H1 (cell line): ENCODE measurements around the gene TMEM164. TPM values are rescaled to one million over a fixed set of nuclear protein-coding genes. Genes with fewer than 3 reads are reported as not detected.

Experiments used
- CTCF ChIA-PET: fragments of 300-600 bp; sonication (Branson Sonifier 250); formaldehyde crosslinking; loops from one replicate; lab custom pipeline; 2021; ENCODE audit not compliant: partially characterized antibody; lab: Charles Lee
- POLR2A ChIA-PET: fragments of 300-600 bp; sonication (Branson Sonifier 250); formaldehyde crosslinking; loops from one replicate; lab custom pipeline; 2021; ENCODE audit warnings: inconsistent platforms; ENCODE audit not compliant: partially characterized antibody; lab: Charles Lee
- DNase-seq, 2 experiments: peaks; one replicate each; pipeline versions ENCODE4 v3.0.0 to v3.0.0-alpha.2; 2010 to 2022; ENCODE audit warnings: low spot score in 2 of 2, low read depth in 1 of 2, mixed read lengths in 1 of 2
- FAIRE-seq: peaks from 2 replicates; lab custom pipeline; 2011; peaks lifted over from hg19 to GRCh38; lab: Jason Lieb, UNC
- H2AFZ ChIP-seq: 2 replicates; pipeline ENCODE4 v1.8.1; 2012; ENCODE audit warnings: low read length, inconsistent platforms
- H2AK5ac ChIP-seq: 2 replicates; pipeline ENCODE4 v1.6.1; 2013; ENCODE audit warnings: low read depth, low read length
- H2BK120ac ChIP-seq: replicated peaks from 2 replicates; pipeline ENCODE3; 2013; ENCODE audit warnings: low read depth, low read length, inconsistent platforms
- H2BK12ac ChIP-seq: 2 replicates; pipeline ENCODE4 v1.6.1; 2013; ENCODE audit warnings: low read depth, low read length
- H2BK15ac ChIP-seq: 2 replicates; pipeline ENCODE4 v1.6.1; 2013; ENCODE audit warnings: low read length
- H2BK20ac ChIP-seq: 2 replicates; pipeline ENCODE4 v1.6.1; 2013; ENCODE audit warnings: low read length
- H2BK5ac ChIP-seq: 2 replicates; pipeline ENCODE4 v1.6.1; 2013; ENCODE audit warnings: low read depth, low read length
- H3K14ac ChIP-seq: 2 replicates; pipeline ENCODE4 v1.6.1; 2013; ENCODE audit warnings: inconsistent platforms; ENCODE audit not compliant: insufficient read length
- H3K18ac ChIP-seq: 2 replicates; pipeline ENCODE4 v1.6.1; 2013; ENCODE audit warnings: low read length; ENCODE audit errors: extremely low read depth
- H3K23ac ChIP-seq: 2 replicates; pipeline ENCODE4 v1.6.1; 2013; ENCODE audit warnings: inconsistent platforms; ENCODE audit not compliant: insufficient read length
- H3K23me2 ChIP-seq: 2 replicates; pipeline ENCODE4 v1.6.1; 2013; ENCODE audit warnings: low read depth, low read length
- H3K27ac ChIP-seq: 2 replicates; pipeline ENCODE4 v1.6.1; 2011; ENCODE audit warnings: low read depth, low read length, inconsistent platforms
- H3K27me3 ChIP-seq, 4 experiments: replicated peaks in 1 of 4; 1 replicate in 1 of 4; 2 replicates in 3 of 4; pipeline versions ENCODE4 v1.6.1 to v1.8.1; 2011 to 2013; ENCODE audit warnings: low read length in 3 of 4, mild to moderate bottlenecking in 3 of 4, inconsistent platforms in 2 of 4, mixed read lengths in 2 of 4, moderate library complexity in 1 of 4; ENCODE audit not compliant: control insufficient read depth in 3 of 4, insufficient read depth in 3 of 4; ENCODE audit errors: extremely low read depth in 1 of 4
- H3K36me3 ChIP-seq, 4 experiments: 2 replicates each; pipeline versions ENCODE4 v1.6.1 to v1.8.1; 2011 to 2013; ENCODE audit warnings: mild to moderate bottlenecking in 4 of 4, low read length in 3 of 4, moderate library complexity in 2 of 4, control low read depth in 1 of 4, inconsistent platforms in 1 of 4; ENCODE audit not compliant: insufficient read depth in 4 of 4, control insufficient read depth in 2 of 4
- H3K4ac ChIP-seq: replicated peaks from 2 replicates; pipeline ENCODE3; 2013; ENCODE audit warnings: low read length, low read depth, mixed read lengths, inconsistent platforms; ENCODE audit not compliant: insufficient read length
- H3K4me1 ChIP-seq, 4 experiments: replicated peaks in 1 of 4; 1 replicate in 1 of 4; 2 replicates in 3 of 4; pipeline versions ENCODE4 v1.6.1 to v1.8.1; 2011 to 2013; ENCODE audit warnings: low read length in 3 of 4, inconsistent platforms in 2 of 4, mixed read lengths in 1 of 4; ENCODE audit not compliant: insufficient read depth in 4 of 4, control insufficient read depth in 3 of 4
- H3K4me2 ChIP-seq, 2 experiments: 2 replicates each; pipeline versions ENCODE4 v1.6.1 to v1.8.1; 2011 to 2013; ENCODE audit warnings: low read depth in 2 of 2, low read length in 2 of 2, control low read depth in 1 of 2, inconsistent platforms in 1 of 2, mild to moderate bottlenecking in 1 of 2; ENCODE audit not compliant: insufficient read depth in 1 of 2
- H3K4me3 ChIP-seq, 4 experiments: fragments of 200-600, 300-600 bp in 1 of 4; sonication (generic), shearing (Covaris generic), sonication (Bioruptor Twin) in 1 of 4; 2 replicates each; pipeline versions ENCODE4 v1.5.1 to v1.8.1; 2011 to 2016; ENCODE audit warnings: low read length in 4 of 4, low read depth in 3 of 4, control low read depth in 2 of 4, inconsistent platforms in 2 of 4, mild to moderate bottlenecking in 2 of 4, mixed read lengths in 1 of 4, moderate library complexity in 1 of 4; ENCODE audit not compliant: insufficient read depth in 2 of 4; ENCODE audit errors: extremely low read depth in 1 of 4
- H3K56ac ChIP-seq: replicated peaks from 2 replicates; pipeline ENCODE3; 2013; ENCODE audit warnings: low read depth, mild to moderate bottlenecking, mixed read lengths, low read length, inconsistent platforms; ENCODE audit not compliant: insufficient read length
- H3K79me1 ChIP-seq: 2 replicates; pipeline ENCODE4 v1.6.1; 2013; ENCODE audit warnings: low read depth, low read length, control low read depth
- H3K79me2 ChIP-seq, 2 experiments: 2 replicates each; pipeline versions ENCODE4 v1.6.1 to v1.8.1; 2012 to 2013; ENCODE audit warnings: low read length in 2 of 2, mild to moderate bottlenecking in 2 of 2, inconsistent platforms in 1 of 2; ENCODE audit not compliant: insufficient read depth in 2 of 2, control insufficient read depth in 1 of 2
- H3K9ac ChIP-seq, 4 experiments: replicated peaks in 1 of 4; 1 replicate in 1 of 4; 2 replicates in 3 of 4; pipeline versions ENCODE4 v1.6.1 to v1.8.1; 2011 to 2013; ENCODE audit warnings: low read depth in 3 of 4, low read length in 3 of 4, control low read depth in 2 of 4, mild to moderate bottlenecking in 2 of 4, moderate library complexity in 2 of 4, inconsistent platforms in 1 of 4; ENCODE audit errors: extremely low read depth in 1 of 4
- H3K9me3 ChIP-seq, 2 experiments: 2 replicates each; pipeline versions ENCODE4 v1.6.1 to v1.8.1; 2012 to 2013; ENCODE audit warnings: mild to moderate bottlenecking in 2 of 2, moderate library complexity in 2 of 2, control low read depth in 1 of 2, inconsistent platforms in 1 of 2, low read depth in 1 of 2, low read length in 1 of 2, mixed read lengths in 1 of 2; ENCODE audit not compliant: insufficient read depth in 2 of 2
- H4K20me1 ChIP-seq, 2 experiments: replicated peaks in 1 of 2; 2 replicates each; pipeline versions ENCODE3 to v1.8.1; 2011 to 2013; ENCODE audit warnings: inconsistent platforms in 2 of 2, low read length in 2 of 2, mild to moderate bottlenecking in 1 of 2; ENCODE audit not compliant: insufficient read depth in 2 of 2, control insufficient read depth in 1 of 2
- H4K5ac ChIP-seq: 2 replicates; pipeline ENCODE4 v1.6.1; 2013; ENCODE audit warnings: low read length, low read depth, mixed read lengths, inconsistent platforms; ENCODE audit not compliant: insufficient read length
- H4K8ac ChIP-seq: 2 replicates; pipeline ENCODE4 v1.8.0; 2013; ENCODE audit warnings: mild to moderate bottlenecking, moderate library complexity, low read length, inconsistent platforms; ENCODE audit not compliant: insufficient read depth; ENCODE audit errors: extremely low read depth
- H4K91ac ChIP-seq: replicated peaks from 2 replicates; pipeline ENCODE3; 2013; ENCODE audit warnings: low read length, mixed read lengths, inconsistent platforms; ENCODE audit not compliant: insufficient read length
- CEBPB ChIP-seq: IDR thresholded peaks from 2 replicates; pipeline ENCODE4 v1.6.1; 2012; ENCODE audit warnings: low read depth, low read length
- EGR1 ChIP-seq: IDR thresholded peaks from 2 replicates; pipeline ENCODE4 v1.6.1; 2011; ENCODE audit warnings: low read depth, low read length, borderline replicate concordance
- GABPA ChIP-seq: IDR thresholded peaks from 2 replicates; pipeline ENCODE4 v1.6.1; 2011; ENCODE audit warnings: mild to moderate bottlenecking, low read length, moderate library complexity, borderline replicate concordance; ENCODE audit not compliant: insufficient read depth
- NANOG ChIP-seq: IDR thresholded peaks from 2 replicates; pipeline ENCODE4 v1.6.1; 2011; ENCODE audit warnings: low read length, low read depth, mild to moderate bottlenecking, inconsistent platforms; ENCODE audit not compliant: insufficient read depth, poor library complexity, severe bottlenecking
- PHF8 ChIP-seq: fragments of 200-600 bp; sonication (generic); conservative IDR thresholded peaks from 2 replicates; pipeline ENCODE4 v1.7.1; 2012; ENCODE audit warnings: low read depth, mild to moderate bottlenecking, inconsistent platforms, low read length, moderate library complexity
- RXRA ChIP-seq: IDR thresholded peaks from 2 replicates; pipeline ENCODE4 v1.6.1; 2011; ENCODE audit warnings: low read depth, mild to moderate bottlenecking, low read length, moderate library complexity; ENCODE audit not compliant: insufficient read depth
- SAP30 ChIP-seq: fragments of 300-600 bp; sonication (generic); IDR thresholded peaks from 2 replicates; pipeline ENCODE4 v1.7.1; 2012; ENCODE audit warnings: low read length, moderate library complexity, mild to moderate bottlenecking, inconsistent platforms; ENCODE audit not compliant: insufficient read depth, insufficient replicate concordance
- SIRT6 ChIP-seq: IDR thresholded peaks from one replicate; pipeline ENCODE4 v1.7.1; 2012; ENCODE audit warnings: low read length, inconsistent platforms
- TCF12 ChIP-seq: IDR thresholded peaks from 2 replicates; pipeline ENCODE4 v1.6.1; 2011; ENCODE audit warnings: low read depth, mild to moderate bottlenecking, low read length
- WGBS, 2 experiments: shearing (Covaris generic) in 1 of 2; methylation state at CpG; one replicate each; pipeline versions ENCODE4 v1.1.6 to v1.1.7; 2013 to 2015; ENCODE audit warnings: low lambda C conversion rate in 2 of 2, mixed read lengths in 2 of 2, inconsistent platforms in 1 of 2, low coverage in 1 of 2, missing lambda C conversion rate in 1 of 2; ENCODE audit not compliant: insufficient replicate concordance in 2 of 2, insufficient coverage in 1 of 2, insufficient read length in 1 of 2; ENCODE audit errors: extremely low coverage in 1 of 2, missing lambda C conversion rate in 1 of 2; 5-methylcytosine and 5-hydroxymethylcytosine counted together
- polyA plus RNA-seq, 7 experiments: library from polyadenylated mRNA; depleted of rRNA in 3 of 7; stranded (reverse) in 5 of 7; unstranded in 2 of 7; fragments of >200 nt in 5 of 7; fragments of 200-250 nt in 2 of 7; gene quantifications; 1 replicate in 5 of 7; 2 replicates in 1 of 7; 4 replicates in 1 of 7; pipeline versions ENCODE4 v1.2.1 to v1.2.3, GENCODE V29; 2011 to 2013; ENCODE audit warnings: missing spikeins in 2 of 7, mixed read lengths in 2 of 7
- total RNA-seq: library from RNA; stranded (reverse); fragmentation: NEBNext Ultra II Directional; extraction: Animal tissue kit (Norgen Biotek cat#: 25700); gene quantifications from 2 replicates; pipeline ENCODE4 v1.2.1, GENCODE V29; 2021
- TF ChIP-seq, protein P1 (sequence below): IDR thresholded peaks from 2 replicates; pipeline ENCODE4 v1.6.1; 2012; ENCODE audit warnings: low read length, inconsistent platforms
- TF ChIP-seq, protein P2 (sequence below): IDR thresholded peaks from 2 replicates; pipeline ENCODE4 v1.6.1; 2012; ENCODE audit warnings: inconsistent platforms

TMEM164 gene
- total and polyA plus RNA-seq, 2 of the 8 experiments (the other 6 are each of a cell fraction or from before 2014, with no cell fraction given), result 7.3 to 14.8 TPM

DNA sequence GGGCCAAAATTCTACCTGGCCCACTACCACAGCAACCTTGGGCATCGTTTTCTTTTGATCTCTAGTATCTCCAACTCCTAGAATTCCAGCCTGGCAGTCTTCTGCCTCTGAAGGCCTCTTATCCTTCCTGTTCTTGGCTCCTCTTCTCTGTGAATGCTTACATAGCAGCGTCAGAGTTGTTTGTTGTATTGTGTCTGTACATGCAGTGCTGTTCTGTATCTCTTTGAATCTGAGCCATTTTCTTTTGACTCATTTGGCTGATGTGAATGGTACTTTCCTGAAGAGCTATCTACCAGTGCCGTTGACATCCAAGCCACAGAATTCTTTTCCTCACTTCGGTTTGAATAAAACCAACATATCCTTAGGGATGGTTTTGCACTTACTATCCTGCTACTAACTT, 79.2 kb downstream of the TMEM164 start:
- no peaks in the 10 kb centered on the region for H3K9me3 ChIP-seq
- H2AFZ ChIP-seq, result no peak overlapping the region
- no peak overlapping the region for H3K4ac ChIP-seq
- H3K27ac ChIP-seq, result no peak overlapping the region
- H4K20me1 ChIP-seq, result no peaks in the 10 kb centered on the region
- H3K23ac ChIP-seq, result no peak overlapping the region
- no peak overlapping the region for H3K18ac ChIP-seq
- no peak overlapping the region for H4K5ac ChIP-seq
- H3K79me2 ChIP-seq, result no peaks in the 10 kb centered on the region
- DNase-seq, result no peak
- H3K23me2 ChIP-seq, result no peaks in the 10 kb centered on the region
- no peak overlapping the region for H4K91ac ChIP-seq
- no peaks in the 10 kb centered on the region for H3K4me1 ChIP-seq
- H3K36me3 ChIP-seq, result no peaks in the 10 kb centered on the region
- no peak overlapping the region for H2BK15ac ChIP-seq
- H3K14ac ChIP-seq, result no peak overlapping the region
- H2AK5ac ChIP-seq, result no peak overlapping the region
- no peak for FAIRE-seq
- H3K79me1 ChIP-seq, result no peaks in the 10 kb centered on the region
- TF ChIP-seq SAP30 (no peak), EGR1 (no peak), GABPA (no peak), SIRT6 (no peak), CEBPB (no peak), NANOG (no peak), PHF8 (no peak), RXRA (no peak), TCF12 (no peak)
- TF ChIP-seq, protein P1, sequence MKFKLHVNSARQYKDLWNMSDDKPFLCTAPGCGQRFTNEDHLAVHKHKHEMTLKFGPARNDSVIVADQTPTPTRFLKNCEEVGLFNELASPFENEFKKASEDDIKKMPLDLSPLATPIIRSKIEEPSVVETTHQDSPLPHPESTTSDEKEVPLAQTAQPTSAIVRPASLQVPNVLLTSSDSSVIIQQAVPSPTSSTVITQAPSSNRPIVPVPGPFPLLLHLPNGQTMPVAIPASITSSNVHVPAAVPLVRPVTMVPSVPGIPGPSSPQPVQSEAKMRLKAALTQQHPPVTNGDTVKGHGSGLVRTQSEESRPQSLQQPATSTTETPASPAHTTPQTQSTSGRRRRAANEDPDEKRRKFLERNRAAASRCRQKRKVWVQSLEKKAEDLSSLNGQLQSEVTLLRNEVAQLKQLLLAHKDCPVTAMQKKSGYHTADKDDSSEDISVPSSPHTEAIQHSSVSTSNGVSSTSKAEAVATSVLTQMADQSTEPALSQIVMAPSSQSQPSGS, result no peak
- TF ChIP-seq, protein P2, sequence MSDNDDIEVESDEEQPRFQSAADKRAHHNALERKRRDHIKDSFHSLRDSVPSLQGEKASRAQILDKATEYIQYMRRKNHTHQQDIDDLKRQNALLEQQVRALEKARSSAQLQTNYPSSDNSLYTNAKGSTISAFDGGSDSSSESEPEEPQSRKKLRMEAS, result no peak
- H3K27me3 ChIP-seq, result no peaks in the 10 kb centered on the region
- no peak overlapping the region for H3K56ac ChIP-seq
- POLR2A ChIA-PET, result no interaction called here
- H2BK20ac ChIP-seq, result no peak overlapping the region
- no peak overlapping the region for H4K8ac ChIP-seq
- H3K4me2 ChIP-seq, result no peak overlapping the region
- no peak overlapping the region for H3K9ac ChIP-seq
- WGBS, 2 experiments, result 88% methylated on average over 4 of the region's 4 CpGs; no CpG with 5 or more reads in 1 of the 2 experiments
- H2BK5ac ChIP-seq, result no peak overlapping the region
- no peak overlapping the region for H2BK12ac ChIP-seq
- no peak overlapping the region for H2BK120ac ChIP-seq
- H3K4me3 ChIP-seq, result no peak overlapping the region
- CTCF ChIA-PET, result no interaction called here
